22Rv1 (cell line): Measurements from ENCODE around the gene OR10AG1.

Experiments used
- CTCF ChIP-seq: fragments of 450-650 bp; IDR thresholded peaks from 2 replicates; pipeline ENCODE4 v1.5.1; 2017; ENCODE audit warnings: mild to moderate bottlenecking
- ZFX ChIP-seq: fragments of 450-650 bp; IDR thresholded peaks from 2 replicates; pipeline ENCODE4 v1.6.1; 2017; ENCODE audit warnings: antibody characterized with exemption, borderline replicate concordance

GRCh38 chr11:55994525-55994924 is 24.8 kb upstream of the OR10AG1 start, which contains the start of gene OR5F1:
- no peak for TF ChIP-seq CTCF
- no peak for TF ChIP-seq ZFX
